SU-DHL-6 (cell line): ENCODE measurements around the gene NCOA1.

Experiments used
- CTCF ChIP-seq: fragments of 200-600 bp; sonication (generic); IDR thresholded peaks from one replicate; pipeline ENCODE4 v1.5.1; 2017; ENCODE audit warnings: antibody characterized with exemption, mild to moderate bottlenecking, low read length, moderate library complexity; ENCODE audit not compliant: insufficient read depth, poor library complexity, severe bottlenecking
- EZH2phosphoT487 ChIP-seq: fragments of 200-600 bp; sonication (generic), shearing (Covaris generic); conservative IDR thresholded peaks from 2 replicates; pipeline ENCODE4 v1.6.1; 2018; ENCODE audit warnings: mild to moderate bottlenecking, antibody characterized with exemption, low read length, moderate library complexity, mixed read lengths

DNA sequence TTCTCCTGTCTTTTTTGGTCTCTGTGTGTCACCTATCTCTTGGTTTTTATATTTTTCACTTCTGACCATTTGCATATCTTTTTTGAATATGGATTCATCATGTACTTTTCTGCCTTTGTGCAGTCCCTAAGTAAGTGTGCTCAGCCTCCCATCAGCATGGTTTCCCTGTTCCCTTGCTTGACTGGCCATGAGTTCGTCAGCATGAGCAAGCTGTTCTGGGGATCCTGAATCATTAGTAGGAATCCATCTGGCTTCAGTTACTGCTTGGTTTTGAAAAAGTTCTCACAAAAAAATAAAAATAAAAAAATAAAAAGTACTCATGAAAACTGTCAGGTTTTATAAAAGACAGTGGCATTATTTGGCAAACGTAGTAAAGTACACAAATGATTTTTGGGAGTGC is 144.1 kb downstream of the NCOA1 start:
- TF ChIP-seq CTCF (no peak), EZH2phosphoT487 (no peak)
